GM19238 (cell line): ENCODE measurements around the gene ADAMTS4.

ENCODE experiments used
- DNase-seq: peaks from one replicate; pipeline ENCODE4 v3.0.0; 2011; ENCODE audit warnings: low spot score; ENCODE audit not compliant: insufficient read length

Gene ADAMTS4

GRCh38 chr1:161172776-161173376, 26.0 kb downstream of the ADAMTS4 start:
- no peak for DNase-seq

- no peak for DNase-seq
Measured at GRCh38 chr1:161172349-161172748, 26.5 kb downstream of the ADAMTS4 start.

- no peak for DNase-seq
Measured at GRCh38 chr1:161171696-161172095, 27.2 kb downstream of the ADAMTS4 start.

- DNase-seq, result no peak
Measured at GRCh38 chr1:161171191-161171590, 27.7 kb downstream of the ADAMTS4 start.

- no peak for DNase-seq
Measured at GRCh38 chr1:161168906-161169305, 29.9 kb downstream of the ADAMTS4 start.

GRCh38 chr1:161166669-161167548, 31.9 kb downstream of the ADAMTS4 start:
- DNase-seq, result no peak

GRCh38 chr1:161165742-161166668, 32.8 kb downstream of the ADAMTS4 start, which contains the start of gene PPOX:
TSS of gene PPOX (plus strand) at chr1:161166426. CDS start at chr1:161166848, 422 bp downstream.
- peak; percentile 89 for DNase-seq

- DNase-seq, result no peak
Measured at GRCh38 chr1:161164901-161165610, 33.8 kb downstream of the ADAMTS4 start.

GRCh38 chr1:161163793-161164192, 35.1 kb downstream of the ADAMTS4 start:
- DNase-seq, result no peak

GRCh38 chr1:161162806-161163205, 36.0 kb downstream of the ADAMTS4 start:
- no peak for DNase-seq

GRCh38 chr1:161162052-161162451, 36.8 kb downstream of the ADAMTS4 start:
- DNase-seq, result no peak

GRCh38 chr1:161161652-161162051, 37.2 kb downstream of the ADAMTS4 start:
- no peak for DNase-seq

- no peak for DNase-seq
Measured at GRCh38 chr1:161160671-161161145, 38.1 kb downstream of the ADAMTS4 start.

- no peak for DNase-seq
Measured at GRCh38 chr1:161159913-161160243, 39.0 kb downstream of the ADAMTS4 start.

- peak; percentile 95 for DNase-seq
Measured at GRCh38 chr1:161159087-161159912, 39.6 kb downstream of the ADAMTS4 start, which contains the start of gene USP21. TSS of gene USP21 (plus strand) at chr1:161159500. CDS start at chr1:161160641, 1,141 bp downstream.

GRCh38 chr1:161158316-161159010, 40.4 kb downstream of the ADAMTS4 start:
- no peak for DNase-seq

GRCh38 chr1:161157867-161158266, 41.0 kb downstream of the ADAMTS4 start:
- DNase-seq, result no peak

- DNase-seq, result peak; percentile 86
Measured at GRCh38 chr1:161153682-161154337, 45.0 kb downstream of the ADAMTS4 start, which contains the start of gene UFC1. TSS of gene UFC1 (plus strand) at chr1:161153978. CDS start at chr1:161153998, 20 bp downstream.

- no peak for DNase-seq
Measured at GRCh38 chr1:161153176-161153575, 45.7 kb downstream of the ADAMTS4 start.
